ENCODE results near the gene HAUS2. TPM values are rescaled to one million over a fixed set of nuclear protein-coding genes. Genes with fewer than 3 reads are reported as not detected.

HAUS2 gene
- 10 to 100 TPM; 54.8 to 59.0 TPM for total RNA-seq

DNA sequence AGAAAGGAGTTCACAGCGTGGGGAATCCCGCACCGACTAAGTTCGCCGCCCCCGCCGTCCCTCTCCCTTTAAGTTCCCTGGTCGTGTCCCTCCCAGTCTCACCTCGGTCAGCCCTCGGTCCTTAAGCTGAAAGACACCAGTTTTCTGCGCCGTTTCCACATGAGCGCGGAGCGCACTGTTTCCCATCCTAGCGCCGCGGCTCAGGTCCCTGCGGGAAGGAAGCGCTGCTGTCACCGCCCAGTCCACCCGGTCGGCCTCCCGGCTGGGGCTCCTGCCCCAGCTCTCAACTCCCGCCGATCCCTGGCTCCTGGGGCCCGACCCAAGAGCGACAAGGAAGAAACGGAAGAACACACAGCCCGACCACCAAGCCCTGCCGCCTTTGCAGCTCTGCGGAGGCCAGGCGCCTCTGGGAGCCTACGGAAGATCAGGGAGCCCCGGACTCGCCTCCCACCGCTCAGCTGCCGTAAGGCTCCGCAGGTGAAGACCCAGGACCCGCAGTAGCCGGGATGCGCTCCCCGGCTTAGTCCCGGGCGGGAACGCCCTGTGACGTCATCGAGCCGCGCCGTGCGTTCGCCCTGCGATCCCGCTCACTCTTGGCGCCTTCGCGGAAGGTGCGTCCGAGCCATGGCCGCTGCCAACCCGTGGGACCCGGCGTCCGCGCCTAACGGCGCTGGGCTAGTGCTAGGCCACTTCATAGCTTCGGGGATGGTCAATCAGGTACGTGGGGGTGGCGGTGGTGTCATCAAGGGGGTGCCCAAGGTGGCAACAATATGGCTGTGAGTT is at the start of gene HAUS2, which contains the start of gene LRRC57:
Gene HAUS2, plus strand, starts transcription at position 590 of the 783 bp plus-strand sequence. Its CDS starts 35 bp downstream, at position 625.
Gene LRRC57, minus strand, starts transcription at position 545 of the 783 bp plus-strand sequence. Its CDS starts 359 bp downstream, at position 186.
- CTCF ChIA-PET: interaction anchor here (0.7 to 1.5 kb wide), 2 partner anchors 12 to 26 kb away, joined by 3 to 4 read pairs; partner anchors contain the start of gene STARD9
- POLR2A ChIA-PET: interaction anchor here (0.6 to 1.8 kb wide), 5 partner anchors 27 to 369 kb away, joined by 3 to 15 read pairs (median 6); partner anchors contain the start of genes STARD9 and ZNF106

DNA sequence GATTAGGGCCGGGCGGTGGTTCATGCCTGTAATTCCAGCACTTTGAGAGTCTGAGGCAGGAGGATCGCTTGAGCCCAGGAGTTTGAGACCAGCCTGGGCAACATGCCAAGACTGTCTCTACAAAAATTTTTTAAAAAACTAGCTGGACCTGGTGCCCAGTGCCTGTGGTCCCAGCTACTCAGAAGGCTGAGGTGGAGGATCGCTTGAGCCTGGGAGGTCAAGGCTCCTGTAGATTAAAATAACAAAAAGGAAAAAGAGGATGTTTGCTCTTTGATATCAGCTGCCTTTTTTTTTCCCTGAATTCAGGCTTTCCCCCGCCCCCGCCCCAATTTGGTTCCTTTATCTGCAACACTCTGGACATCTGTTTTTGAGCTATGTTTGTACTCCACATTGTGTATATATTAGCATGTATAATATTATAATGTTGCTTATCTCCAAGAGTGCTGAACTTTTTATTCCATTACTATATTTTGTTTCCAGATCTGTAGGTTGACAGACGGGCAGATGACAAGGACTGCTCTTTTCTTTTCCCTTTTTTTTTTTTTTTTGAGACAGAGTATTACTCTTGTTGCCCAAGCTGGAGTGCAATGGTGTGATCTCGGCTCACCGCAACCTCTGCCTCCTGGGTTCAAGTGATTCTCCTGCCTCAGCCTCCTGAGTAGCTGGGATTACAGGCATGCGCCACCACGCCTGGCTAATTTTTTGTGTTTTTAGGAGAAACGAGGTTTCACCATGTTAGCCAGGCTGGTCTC is 48.6 kb upstream of the HAUS2 start:
- CTCF ChIA-PET: no interaction called here
- POLR2A ChIA-PET: no interaction called here

- ChIA-PET POLR2A (no interaction called here), CTCF (interaction anchor here (1.3 kb wide), 1 partner anchor 41 kb away, joined by 3 read pairs; no protein-coding TSS in a partner anchor)
These were observed 46.2 kb upstream of the HAUS2 start for GRCh38 chr15:42502477-42502876.

GRCh38 chr15:42503825-42504224 is 44.8 kb upstream of the HAUS2 start:
- CTCF ChIA-PET: interaction anchor here (0.7 kb wide), 1 partner anchor 31 kb away, joined by 3 read pairs; no protein-coding TSS in a partner anchor
- POLR2A ChIA-PET: interaction anchor here (1.2 kb wide), 1 partner anchor 13 kb away, joined by 3 read pairs; the partner anchor contains the start of gene ZNF106

- CTCF ChIA-PET: no interaction called here
- POLR2A ChIA-PET: interaction anchor here (1.2 kb wide), 1 partner anchor 14 kb away, joined by 3 read pairs; the partner anchor contains the start of gene ZNF106
These were observed 44.0 kb upstream of the HAUS2 start for GRCh38 chr15:42504631-42505030.

DNA sequence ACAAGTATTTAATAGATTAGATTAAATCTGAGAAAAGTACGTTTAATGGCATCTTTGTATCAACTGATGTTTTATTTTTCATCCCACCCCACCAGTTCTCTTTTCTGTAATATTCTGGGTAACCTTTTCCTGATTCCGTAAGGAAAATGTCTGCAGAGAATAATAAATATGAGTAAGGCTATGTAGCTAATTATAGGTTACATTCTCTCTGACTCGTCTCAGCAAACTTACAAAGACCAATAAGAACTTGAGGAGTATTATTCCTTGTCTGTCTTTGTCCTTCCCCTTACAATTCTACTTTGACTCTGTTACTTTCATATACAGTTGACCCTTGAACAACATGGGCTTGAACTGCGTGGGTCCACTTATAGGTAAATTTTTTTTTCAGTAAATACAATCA is 41.1 kb upstream of the HAUS2 start:
- POLR2A ChIA-PET: no interaction called here
- CTCF ChIA-PET: no interaction called here

- POLR2A ChIA-PET: no interaction called here
- CTCF ChIA-PET: interaction anchor here (0.6 kb wide), 1 partner anchor 180 kb away, joined by 3 read pairs; no protein-coding TSS in a partner anchor
These were observed 40.4 kb upstream of the HAUS2 start for GRCh38 chr15:42508263-42508690.

- CTCF ChIA-PET: interaction anchor here (1.2 kb wide), 1 partner anchor 43 kb away, joined by 3 read pairs; no protein-coding TSS in a partner anchor
- POLR2A ChIA-PET: no interaction called here
These were observed 38.2 kb upstream of the HAUS2 start for GRCh38 chr15:42510258-42511006.

GRCh38 chr15:42511007-42511391 is 37.6 kb upstream of the HAUS2 start:
- POLR2A ChIA-PET: no interaction called here
- CTCF ChIA-PET: interaction anchor here (1.2 kb wide), 1 partner anchor 42 kb away, joined by 3 read pairs; no protein-coding TSS in a partner anchor

DNA sequence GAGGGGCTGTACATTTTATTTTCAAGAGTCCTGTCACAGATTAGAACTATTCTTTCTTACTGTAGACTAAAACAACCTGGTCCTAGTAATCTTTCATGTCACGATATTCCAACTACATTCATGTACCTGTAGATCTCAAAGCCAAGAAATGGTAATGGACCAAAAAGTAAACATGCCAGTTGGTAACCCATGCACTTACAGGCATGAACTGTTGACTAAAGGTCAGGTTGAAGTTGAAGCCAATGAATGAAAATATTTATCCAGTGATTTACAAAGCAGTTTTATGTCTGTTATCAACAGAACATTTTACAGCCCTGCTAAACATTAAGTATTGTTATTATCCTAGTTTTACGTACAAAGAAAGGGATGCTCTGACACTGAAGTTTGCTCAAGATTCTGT is 25.3 kb upstream of the HAUS2 start:
- POLR2A ChIA-PET: interaction anchor here (0.6 kb wide), 1 partner anchor 30 kb away, joined by 5 read pairs; no protein-coding TSS in a partner anchor
- CTCF ChIA-PET: no interaction called here

DNA sequence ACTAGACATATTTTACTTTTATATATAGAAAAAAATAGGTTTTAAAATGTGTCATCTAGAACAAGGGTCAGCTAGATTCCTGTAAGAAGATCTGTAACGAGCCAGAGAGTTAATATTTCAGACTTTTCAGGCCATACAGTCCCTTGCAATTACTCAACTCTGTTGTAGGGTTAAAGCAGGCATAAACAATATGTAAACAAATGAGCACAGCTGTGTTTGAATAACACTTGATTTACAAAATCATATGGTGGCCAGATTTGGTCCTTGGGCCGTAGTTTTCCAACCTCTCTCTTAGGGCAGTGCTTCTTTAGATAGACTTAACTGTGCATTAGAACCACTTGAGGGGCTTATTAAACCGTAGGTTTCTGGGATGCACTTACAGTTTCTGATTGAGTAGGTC is 19.7 kb upstream of the HAUS2 start:
- POLR2A ChIA-PET: no interaction called here
- CTCF ChIA-PET: no interaction called here

DNA sequence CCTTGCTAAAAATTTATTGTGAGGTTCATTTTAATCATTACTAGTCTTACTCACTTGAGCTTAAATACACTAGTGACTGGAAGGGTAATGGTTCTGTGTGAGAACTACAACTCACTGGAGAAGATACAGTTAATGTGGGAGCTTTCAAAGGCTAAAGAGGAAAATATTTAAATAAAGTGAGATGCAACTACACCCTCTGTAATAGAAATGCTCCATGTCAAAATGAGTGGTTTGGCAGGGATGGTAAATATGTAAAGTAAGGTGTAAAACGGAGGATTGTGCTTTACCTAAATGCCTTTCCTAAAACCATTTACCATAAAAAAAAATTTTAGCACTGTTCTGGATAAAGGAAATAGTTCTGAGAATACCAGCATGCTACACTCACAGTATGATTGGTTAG is 15.4 kb upstream of the HAUS2 start:
- ChIA-PET CTCF (no interaction called here), POLR2A (interaction anchor here (1.2 kb wide), 1 partner anchor 42 kb away, joined by 3 read pairs; the partner anchor contains the start of gene ZNF106)

- POLR2A ChIA-PET: interaction anchor here (0.5 kb wide), 1 partner anchor 13 kb away, joined by 4 read pairs; no protein-coding TSS in a partner anchor
- CTCF ChIA-PET: interaction anchor here (1.0 to 1.5 kb wide), 2 partner anchors 17 to 104 kb away, joined by 4 read pairs; no protein-coding TSS in a partner anchor
These were observed 3.6 kb upstream of the HAUS2 start for GRCh38 chr15:42544853-42545629.

GRCh38 chr15:42547918-42548248 is 755 bp upstream of the HAUS2 start:
- ChIA-PET CTCF (interaction anchor here (0.7 to 1.5 kb wide), 2 partner anchors 12 to 27 kb away, joined by 3 to 4 read pairs; partner anchors contain the start of gene STARD9), POLR2A (interaction anchor here (0.6 to 1.8 kb wide), 5 partner anchors 28 to 370 kb away, joined by 3 to 15 read pairs (median 6); partner anchors contain the start of genes STARD9 and ZNF106)

- POLR2A ChIA-PET: interaction anchor here (1.8 kb wide), 1 partner anchor 27 kb away, joined by 15 read pairs; the partner anchor contains the start of gene STARD9
- CTCF ChIA-PET: interaction anchor here (0.7 to 0.9 kb wide), 3 partner anchors 32 to 1692 kb away, joined by 3 read pairs; no protein-coding TSS in a partner anchor
These were observed 424 bp downstream of the HAUS2 start for GRCh38 chr15:42549032-42549491.

- POLR2A ChIA-PET: interaction anchor here (0.6 kb wide), 1 partner anchor 353 kb away, joined by 9 read pairs; no protein-coding TSS in a partner anchor
- CTCF ChIA-PET: interaction anchor here (0.7 to 0.9 kb wide), 5 partner anchors 31 to 1693 kb away, joined by 3 read pairs; no protein-coding TSS in a partner anchor
These were observed 1.2 kb downstream of the HAUS2 start for GRCh38 chr15:42549741-42550392.

DNA sequence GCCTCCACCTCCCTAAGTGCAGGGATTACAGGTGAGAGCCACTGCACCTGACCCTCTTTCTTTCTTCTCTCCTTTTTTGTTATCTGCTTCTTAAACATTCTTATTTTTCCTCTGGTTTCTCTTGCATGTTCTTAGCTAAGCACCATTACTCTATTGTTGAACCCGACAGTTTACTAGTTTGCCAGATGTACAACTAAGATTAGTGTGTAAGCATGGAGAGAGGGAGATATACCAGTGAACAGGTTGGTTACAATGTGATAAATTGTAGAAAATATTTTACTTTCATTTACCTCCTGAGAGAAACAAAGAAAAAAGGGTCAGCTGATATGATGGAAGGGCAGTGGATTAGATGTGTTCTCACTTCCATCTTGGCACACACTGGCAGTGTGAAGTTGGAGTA is 4.9 kb downstream of the HAUS2 start:
- ChIA-PET CTCF (interaction anchor here (0.6 to 1.3 kb wide), 2 partner anchors 43 to 64 kb away, joined by 3 read pairs; no protein-coding TSS in a partner anchor), POLR2A (interaction anchor here (0.6 kb wide), 1 partner anchor 31 kb away, joined by 5 read pairs; no protein-coding TSS in a partner anchor)
